ENCODE measurements around the gene DDA1. TPM values are rescaled to one million over a fixed set of nuclear protein-coding genes. Genes with fewer than 3 reads are reported as not detected.
"Not testable (repeated sequence)": the region's sequence is repeated elsewhere in the genome, so short reads cannot be mapped to it uniquely, and the experiment has no call there.

Gene DDA1
- polyA plus RNA-seq, 1 donor, result 29.3 TPM

DNA sequence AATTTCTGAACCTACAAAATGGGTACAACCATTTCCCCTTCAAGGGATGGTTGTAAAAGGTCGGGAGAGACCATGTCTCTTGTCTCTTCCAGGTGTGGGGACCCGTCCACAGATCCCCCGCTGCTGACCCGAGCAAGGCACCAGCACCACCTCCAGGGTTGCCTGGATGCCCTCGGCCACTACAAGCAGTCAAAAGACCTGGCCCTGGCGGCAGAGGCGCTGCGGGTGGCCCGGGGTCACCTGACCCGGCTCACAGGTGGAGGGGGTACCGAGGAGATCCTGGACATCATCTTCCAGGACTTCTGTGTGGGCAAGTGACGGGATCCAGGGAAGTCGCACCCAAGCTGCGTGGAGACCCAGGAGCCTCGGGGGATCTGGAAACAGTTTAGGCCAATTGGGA lies 32.0 kb downstream of the DDA1 start:
- no peak for DNase-seq

- DNase-seq, result no peak
Measured at GRCh38 chr19:17341845-17342244, 32.5 kb downstream of the DDA1 start.

- DNase-seq, result no peak
Measured at GRCh38 chr19:17346109-17346671, 36.8 kb downstream of the DDA1 start.

- DNase-seq, result no peak
Measured at GRCh38 chr19:17347361-17347760, 38.0 kb downstream of the DDA1 start.

DNA sequence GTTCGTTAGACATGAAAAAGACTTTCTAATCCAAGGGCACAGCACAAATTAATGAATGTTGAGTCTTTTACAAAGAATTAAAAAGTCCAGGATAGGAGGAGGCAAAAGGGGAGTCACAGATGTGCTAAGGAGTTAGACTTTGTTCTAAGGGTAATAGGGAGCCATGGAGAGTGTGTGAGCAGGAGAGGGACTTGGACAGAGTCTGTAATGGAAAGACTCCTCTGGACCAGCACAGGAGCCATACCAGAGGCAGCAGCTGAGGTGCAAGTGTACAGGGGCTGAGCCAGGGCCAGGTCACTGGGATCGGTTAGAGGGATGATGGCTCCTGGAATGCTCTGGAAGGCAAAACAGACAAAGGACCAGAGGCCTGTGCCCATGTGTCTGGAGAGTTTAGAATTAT lies 38.5 kb downstream of the DDA1 start:
- no peak for DNase-seq

GRCh38 chr19:17348700-17349099 lies 39.3 kb downstream of the DDA1 start:
- DNase-seq, result no peak

GRCh38 chr19:17351815-17352435 lies 42.6 kb downstream of the DDA1 start:
- DNase-seq, result no peak

DNA sequence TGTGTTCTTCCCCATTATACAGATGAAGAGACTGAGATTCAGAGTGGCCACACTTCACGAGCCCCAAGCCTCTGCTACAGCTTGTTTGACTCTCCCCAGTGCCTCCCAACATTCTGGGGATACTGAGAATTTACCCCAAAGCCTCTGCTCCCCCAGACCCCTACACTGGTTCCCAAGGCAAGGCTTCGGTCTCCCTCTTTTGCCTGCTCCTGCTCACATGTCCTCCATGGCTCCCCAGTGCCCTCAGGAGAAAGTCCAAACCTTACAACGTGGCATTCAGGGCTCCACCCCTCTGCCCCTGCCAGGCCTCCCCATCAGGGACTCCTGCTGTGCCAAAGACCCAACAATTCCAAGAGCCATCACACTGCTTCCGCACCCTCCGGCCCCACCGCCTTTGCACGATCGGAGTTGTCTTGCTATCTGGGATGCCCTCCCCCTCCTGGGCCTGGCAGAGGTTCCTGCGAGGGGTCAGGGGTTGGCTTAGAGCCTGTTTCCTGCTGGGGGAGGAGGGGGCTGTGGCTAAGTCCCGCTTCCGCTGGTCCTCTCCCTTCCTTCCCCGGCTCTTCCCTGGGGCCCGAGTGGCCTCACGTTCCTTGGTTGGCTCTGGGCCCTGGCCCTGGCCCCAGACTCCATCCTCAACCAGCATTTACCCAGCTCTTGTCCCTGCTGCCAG lies 43.4 kb downstream of the DDA1 start:
- no peak for DNase-seq

DNA sequence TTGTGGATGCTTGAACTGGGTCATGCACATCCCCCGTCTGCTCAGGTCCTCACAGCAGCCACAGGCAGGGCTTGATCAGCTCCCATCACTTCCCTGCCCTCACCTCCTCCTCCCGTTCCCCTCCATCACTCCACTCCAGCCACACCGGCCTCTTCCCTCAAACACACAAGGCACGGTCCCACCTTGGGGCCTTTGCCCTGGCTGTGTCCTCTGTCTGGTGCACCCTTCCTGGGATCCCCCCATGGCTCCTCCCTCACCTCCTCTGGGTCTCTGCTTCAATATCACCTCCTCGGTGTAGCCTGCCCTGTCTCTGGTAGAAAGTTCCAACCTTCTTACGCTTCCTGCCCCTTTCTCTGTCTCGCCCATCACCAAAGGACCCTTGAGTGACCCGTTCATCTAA lies 44.0 kb downstream of the DDA1 start:
- DNase-seq, result no peak

DNA sequence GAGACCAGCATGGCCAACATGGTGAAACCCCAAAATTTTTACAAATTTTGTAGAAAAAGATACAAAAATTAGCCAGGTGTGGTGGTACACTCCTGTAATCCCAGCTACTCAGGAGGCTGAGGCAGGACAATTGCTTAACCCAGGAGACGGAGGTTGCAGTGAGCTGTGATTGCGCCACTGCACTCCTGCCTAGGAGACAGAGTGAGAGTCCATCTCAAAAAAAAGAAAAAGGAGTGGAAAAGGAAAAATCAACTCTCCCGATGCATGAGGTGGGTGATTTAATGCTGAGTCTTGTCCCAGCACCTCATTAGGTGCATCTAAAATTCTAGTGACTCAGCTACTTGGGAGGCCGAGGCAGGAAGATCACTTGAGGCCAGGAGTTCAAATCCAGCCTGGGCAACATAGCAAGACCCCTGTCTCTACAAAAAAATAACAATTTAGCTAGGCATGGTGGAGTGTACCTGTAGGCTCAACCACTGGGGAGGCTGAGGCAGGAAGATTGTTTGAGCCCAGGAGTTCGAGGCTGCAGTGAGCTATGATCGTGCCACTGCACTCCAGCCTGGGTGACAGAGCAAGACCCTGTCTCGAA lies 47.8 kb downstream of the DDA1 start:
- DNase-seq, result no peak

- no peak for DNase-seq
Measured at GRCh38 chr19:17357724-17358123, 48.4 kb downstream of the DDA1 start.

DNA sequence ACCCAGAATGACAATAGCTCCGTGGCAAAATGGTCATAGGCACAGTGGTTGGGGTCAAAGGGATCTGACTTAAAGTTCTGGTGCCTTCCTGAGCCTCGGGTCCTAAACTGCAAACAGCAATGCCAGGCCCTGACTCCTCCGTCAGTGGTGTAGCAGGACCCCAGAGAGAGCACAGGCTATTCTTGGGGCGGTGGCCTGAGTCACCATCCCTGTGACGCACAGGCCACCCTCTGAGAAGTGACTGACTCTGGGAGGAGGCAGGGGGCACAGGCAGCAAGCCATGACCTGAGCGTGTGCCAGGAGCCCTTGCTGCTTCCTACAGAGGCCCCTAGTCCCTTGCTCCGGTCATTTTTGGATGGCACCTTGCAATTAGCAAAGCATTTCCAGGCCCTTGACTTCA lies 49.0 kb downstream of the DDA1 start:
- no peak for DNase-seq

DNA sequence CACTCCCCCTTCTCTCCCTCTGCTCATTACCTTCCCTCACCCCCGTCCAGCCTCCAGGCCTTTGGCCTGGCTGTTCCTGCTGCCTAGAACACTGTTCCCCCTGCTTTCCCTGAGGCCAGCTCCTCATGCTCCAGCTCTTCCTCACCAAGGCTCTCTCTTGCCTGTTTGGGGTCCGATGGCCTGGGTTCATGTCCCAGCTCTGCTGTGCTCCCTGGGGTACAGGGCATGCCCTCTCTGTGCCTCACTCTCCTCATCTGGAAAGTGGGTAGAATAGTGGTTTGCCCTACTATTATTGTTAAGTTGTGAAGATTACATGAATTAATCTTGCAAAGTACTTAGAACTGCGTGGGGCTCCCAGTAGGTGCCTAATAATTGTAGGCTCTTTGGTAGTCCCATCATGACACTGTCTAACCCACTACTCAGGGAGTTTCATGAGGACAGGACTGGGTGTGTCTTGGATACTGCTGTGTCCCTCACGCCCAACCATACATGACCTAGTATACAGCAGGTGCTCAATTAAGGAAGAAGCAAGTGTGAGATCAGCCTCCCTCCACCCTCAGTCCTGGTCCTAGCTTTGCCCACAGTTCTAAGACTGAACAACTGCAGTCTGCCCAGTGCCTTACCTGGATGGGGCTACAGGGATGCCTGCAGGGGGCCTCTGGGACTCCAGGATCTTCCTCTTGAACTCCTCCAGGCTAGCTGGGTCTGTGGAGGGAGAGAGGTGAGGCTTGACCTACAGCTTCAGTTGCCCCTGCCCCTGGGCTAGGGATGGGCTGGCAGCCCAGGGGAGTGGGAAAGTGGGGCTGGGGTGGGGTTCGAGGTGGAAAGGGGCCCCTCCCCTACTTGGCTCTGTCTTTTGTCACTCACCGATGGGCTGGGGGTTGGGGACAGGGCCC lies 50.8 kb downstream of the DDA1 start:
- DNase-seq, result no peak

DNA sequence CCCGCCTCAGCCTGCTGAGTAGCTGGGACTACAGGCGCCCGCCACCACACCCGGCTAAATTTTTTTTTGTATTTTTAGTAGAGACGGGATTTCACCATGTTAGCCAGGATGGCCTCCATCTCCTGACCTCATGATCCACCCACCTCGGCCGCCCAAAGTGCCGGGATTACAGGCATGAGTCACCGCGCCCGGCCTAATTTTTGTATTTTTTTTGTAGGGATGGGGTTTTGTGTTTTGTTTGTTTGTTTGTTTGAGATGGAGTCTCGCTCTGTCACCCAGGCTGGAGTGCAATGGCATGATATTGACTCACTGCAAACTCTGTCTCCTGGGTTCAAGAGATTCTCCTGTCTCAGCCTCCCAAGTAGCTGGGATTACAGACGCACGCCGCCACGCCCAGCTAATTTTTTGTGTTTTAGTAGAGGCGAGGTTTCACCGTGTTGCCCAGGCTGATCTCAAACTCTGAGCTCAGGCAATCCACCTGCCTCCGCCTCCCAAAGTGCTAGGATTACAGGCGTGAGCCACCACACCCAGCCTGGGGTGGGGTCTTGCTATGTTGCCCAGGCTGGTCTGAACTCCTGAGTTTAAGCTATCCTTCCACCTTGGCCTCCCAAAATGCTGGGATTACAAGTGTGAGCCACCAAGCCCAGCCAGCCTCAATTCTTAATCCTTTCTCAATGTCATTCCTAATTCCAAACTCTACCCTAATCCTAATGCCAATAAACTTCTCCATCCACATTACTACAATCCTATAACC lies 54.7 kb downstream of the DDA1 start:
- DNase-seq, result not testable (repeated sequence)

GRCh38 chr19:17365361-17365760 lies 56.0 kb downstream of the DDA1 start:
- no peak for DNase-seq

GRCh38 chr19:17370026-17370587 lies 60.7 kb downstream of the DDA1 start:
- DNase-seq, result no peak

Other genes starting within 250 kb of the DDA1 start
- 18.3 TPM for gene HAUS8, start 234.1 kb upstream of the DDA1 start, polyA plus RNA-seq (ENCODE audit: insufficient read length)
- 64.1 TPM for gene MYO9B, start 233.8 kb upstream of the DDA1 start, polyA plus RNA-seq (ENCODE audit: insufficient read length)
- 25.1 TPM for gene USE1, start 94.2 kb upstream of the DDA1 start, polyA plus RNA-seq (ENCODE audit: insufficient read length)
- 18.4 TPM for gene OCEL1, start 83.3 kb upstream of the DDA1 start, polyA plus RNA-seq (ENCODE audit: insufficient read length)
- 33.4 TPM for gene NR2F6, start 63.6 kb upstream of the DDA1 start, polyA plus RNA-seq (ENCODE audit: insufficient read length)
- 5.4 TPM for gene USHBP1, start 44.8 kb upstream of the DDA1 start, polyA plus RNA-seq (ENCODE audit: insufficient read length)
- 98.8 TPM for gene BABAM1, start 42.1 kb upstream of the DDA1 start, polyA plus RNA-seq (ENCODE audit: insufficient read length)
- gene ANKLE1, start 27.7 kb upstream of the DDA1 start, polyA plus RNA-seq (ENCODE audit: insufficient read length), result 1.5 TPM
- gene ABHD8, start 6.1 kb upstream of the DDA1 start, polyA plus RNA-seq (ENCODE audit: insufficient read length), result 7.2 TPM
- 43.5 TPM for gene MRPL34, start 3.7 kb upstream of the DDA1 start, polyA plus RNA-seq (ENCODE audit: insufficient read length)
- 13.3 TPM for gene ANO8, start 25.3 kb downstream of the DDA1 start, polyA plus RNA-seq (ENCODE audit: insufficient read length)
- 25.1 TPM for gene GTPBP3, start 28.0 kb downstream of the DDA1 start, polyA plus RNA-seq (ENCODE audit: insufficient read length)
- gene PLVAP, start 67.8 kb downstream of the DDA1 start, polyA plus RNA-seq (ENCODE audit: insufficient read length), result 123 TPM
- gene CCDC194, start 84.6 kb downstream of the DDA1 start, polyA plus RNA-seq (ENCODE audit: insufficient read length), result 4.5 TPM
- 104 TPM for gene BST2, start 96.1 kb downstream of the DDA1 start, polyA plus RNA-seq (ENCODE audit: insufficient read length)
- gene MVB12A, start 110.5 kb downstream of the DDA1 start, polyA plus RNA-seq (ENCODE audit: insufficient read length), result 50.5 TPM
- 2.9 TPM for gene TMEM221, start 139.1 kb downstream of the DDA1 start, polyA plus RNA-seq (ENCODE audit: insufficient read length)
- 0.35 TPM for gene NXNL1, start 151.4 kb downstream of the DDA1 start, polyA plus RNA-seq (ENCODE audit: insufficient read length)
- gene SLC27A1, start 161.0 kb downstream of the DDA1 start, polyA plus RNA-seq (ENCODE audit: insufficient read length), result 13.9 TPM
- gene PGLS, start 202.1 kb downstream of the DDA1 start, polyA plus RNA-seq (ENCODE audit: insufficient read length), result 54.6 TPM
- 51.0 TPM for gene COLGALT1, start 246.1 kb downstream of the DDA1 start, polyA plus RNA-seq (ENCODE audit: insufficient read length)

Data from left kidney (tissue), 2 donors.